ENCODE results near the gene MUC20.

GRCh38 chr3:195748661-195749060, 27.9 kb downstream of the MUC20 start:
- no peak for TF ChIP-seq CTCF (IDR thresholded peaks at IDR 0.05; ENCODE audit: low read depth, low read length)
- no peak for TF ChIP-seq POLR2A (IDR thresholded peaks at IDR 0.05; ENCODE audit: extremely low read depth, insufficient read length)

Measured in NB4 (cell line).